Panc1 (cell line): ENCODE measurements around the gene NUDCD2.

Experiments used
- CTCF ChIP-seq: fragments of 450-650 bp; IDR thresholded peaks from 2 replicates; pipeline ENCODE4 v1.5.1; 2017; ENCODE audit warnings: mild to moderate bottlenecking
- POLR2AphosphoS5 ChIP-seq: IDR thresholded peaks from 2 replicates; pipeline ENCODE4 v1.6.1; 2012; ENCODE audit warnings: mild to moderate bottlenecking, low read depth, low read length, moderate library complexity
- REST ChIP-seq, 2 experiments: IDR thresholded peaks; 2 replicates each; pipeline ENCODE4 v1.6.1; 2011 to 2012; ENCODE audit warnings: low read depth in 2 of 2, control low read depth in 1 of 2, low read length in 1 of 2, mild to moderate bottlenecking in 1 of 2, moderate library complexity in 1 of 2; ENCODE audit not compliant: insufficient read depth in 1 of 2
- SIN3A ChIP-seq: IDR thresholded peaks from 2 replicates; pipeline ENCODE4 v1.6.1; 2012; ENCODE audit warnings: low read depth, mild to moderate bottlenecking, low read length, moderate library complexity, borderline replicate concordance; ENCODE audit not compliant: insufficient read depth
- TCF7L2 ChIP-seq: IDR thresholded peaks from 2 replicates; pipeline ENCODE4 v1.6.1; 2011; ENCODE audit warnings: mild to moderate bottlenecking, low read depth, low read length, inconsistent platforms

- TF ChIP-seq POLR2AphosphoS5 (no peak), CTCF (no peak), SIN3A (no peak), REST (IDR thresholded peaks at IDR 0.05; ENCODE audit: insufficient read depth in 1 of 2, low read depth in 2 of 2, low read length in 1 of 2) (no peak), TCF7L2 (no peak)
Measured at GRCh38 chr5:163498886-163499285, 39.0 kb upstream of the NUDCD2 start.
